Body of pancreas (tissue), 4 donors: ENCODE data around the gene POU2AF1. TPM values are rescaled to one million over a fixed set of nuclear protein-coding genes. Genes with fewer than 3 reads are reported as not detected.

ENCODE experiments used
- ATAC-seq: fragments of 150-250 bp; one replicate; pipeline ENCODE4 v1.9.1; 2016
- DNase-seq, 4 donors: peaks; one replicate each; pipeline ENCODE4 v3.0.0-alpha.2; 2019
- H3K27ac ChIP-seq, 4 donors: fragments of 200-600 bp; sonication (generic); 1 replicate in 3 of 4; 2 replicates in 1 of 4; pipeline versions ENCODE4 v1.5.1 to v1.6.1; 2016 to 2019; ENCODE audit warnings: mild to moderate bottlenecking in 1 of 4, mixed read lengths in 1 of 4, moderate library complexity in 1 of 4
- H3K27me3 ChIP-seq, 2 donors: fragments of 200-600 bp; sonication (generic); one replicate each; pipeline ENCODE4 v1.6.0; 2016; ENCODE audit warnings: mild to moderate bottlenecking in 1 of 2
- H3K36me3 ChIP-seq, 2 donors: fragments of 200-600 bp; sonication (generic); replicated peaks in 1 of 2; 2 replicates each; pipeline ENCODE4 v1.5.1; 2016; ENCODE audit warnings: low read depth in 2 of 2; ENCODE audit not compliant: insufficient read depth in 1 of 2
- H3K4me1 ChIP-seq: fragments of 200-600 bp; sonication (generic); one replicate; pipeline ENCODE4 v1.6.0; 2016
- H3K4me3 ChIP-seq, 2 donors: fragments of 200-600 bp; sonication (generic); 1 replicate in 1 of 2; 2 replicates in 1 of 2; pipeline ENCODE4 v1.5.1; 2016 to 2019
- H3K9me3 ChIP-seq, 3 donors: fragments of 200-600 bp; sonication (generic); 1 replicate in 2 of 3; 2 replicates in 1 of 3; pipeline ENCODE4 v1.5.1; 2016
- POLR2A ChIP-seq, 3 donors: fragments of 450-650 bp; IDR thresholded peaks; one replicate each; pipeline ENCODE4 v1.6.1; 2016; ENCODE audit warnings: antibody characterized with exemption in 3 of 3, mild to moderate bottlenecking in 2 of 3
- WGBS, 2 donors: methylation state at CpG; one replicate each; pipeline ENCODE4 v1.1.5; 2017; 5-methylcytosine and 5-hydroxymethylcytosine counted together
- intact Hi-C: fragments of 100-400 bp; cut with DNase I; formaldehyde crosslinking; loops from one replicate; pipeline ENCODE4 v1.15.1; 2023
- total RNA-seq, 2 donors: library from RNA; depleted of rRNA; stranded (reverse); fragments of >200 nt; gene quantifications; one replicate each; pipeline ENCODE4 v1.1.0, GENCODE V29; 2016
- TF ChIP-seq, protein P1 (sequence below), 7 experiments: fragments of 450-650 bp in 4 of 7; fragments of 200-600 bp in 3 of 7; sonication (generic) in 3 of 7; IDR thresholded peaks; one replicate each; pipeline ENCODE4 v1.5.1; 2016 to 2019; ENCODE audit warnings: antibody characterized with exemption in 7 of 7

POU2AF1 gene
- total RNA-seq, 2 donors from 2014 or later: 8.9 TPM; not detected in 1

- ATAC-seq: peak; percentile 86
- WGBS, 2 donors: 14 to 22% methylated on average over 9 of the region's 9 CpGs
- peak; percentile 63 to 86 (median 79) for DNase-seq
- Histone ChIP-seq H3K4me3 (no peak overlapping the region), H3K27me3 (no peaks in the 10 kb centered on the region), H3K36me3 (no peaks in the 10 kb centered on the region), H3K4me1 (peaks cover 72% of the 10 kb centered on the region), H3K9me3 (no peaks in the 10 kb centered on the region), H3K27ac (peak overlapping the region; percentile 46 to 78 (median 74))
- intact Hi-C loops: no loop called here
- no peak for TF ChIP-seq POLR2A (IDR thresholded peaks at IDR 0.05)
- TF ChIP-seq, protein P1, sequence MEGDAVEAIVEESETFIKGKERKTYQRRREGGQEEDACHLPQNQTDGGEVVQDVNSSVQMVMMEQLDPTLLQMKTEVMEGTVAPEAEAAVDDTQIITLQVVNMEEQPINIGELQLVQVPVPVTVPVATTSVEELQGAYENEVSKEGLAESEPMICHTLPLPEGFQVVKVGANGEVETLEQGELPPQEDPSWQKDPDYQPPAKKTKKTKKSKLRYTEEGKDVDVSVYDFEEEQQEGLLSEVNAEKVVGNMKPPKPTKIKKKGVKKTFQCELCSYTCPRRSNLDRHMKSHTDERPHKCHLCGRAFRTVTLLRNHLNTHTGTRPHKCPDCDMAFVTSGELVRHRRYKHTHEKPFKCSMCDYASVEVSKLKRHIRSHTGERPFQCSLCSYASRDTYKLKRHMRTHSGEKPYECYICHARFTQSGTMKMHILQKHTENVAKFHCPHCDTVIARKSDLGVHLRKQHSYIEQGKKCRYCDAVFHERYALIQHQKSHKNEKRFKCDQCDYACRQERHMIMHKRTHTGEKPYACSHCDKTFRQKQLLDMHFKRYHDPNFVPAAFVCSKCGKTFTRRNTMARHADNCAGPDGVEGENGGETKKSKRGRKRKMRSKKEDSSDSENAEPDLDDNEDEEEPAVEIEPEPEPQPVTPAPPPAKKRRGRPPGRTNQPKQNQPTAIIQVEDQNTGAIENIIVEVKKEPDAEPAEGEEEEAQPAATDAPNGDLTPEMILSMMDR (IDR thresholded peaks at IDR 0.05): no peak
These were observed 44.3 kb downstream of the POU2AF1 start for GRCh38 chr11:111334532-111335502.

- no peaks in the 10 kb centered on the region for H3K27me3 ChIP-seq
- no peaks in the 10 kb centered on the region for H3K36me3 ChIP-seq
- H3K27ac ChIP-seq: peak overlapping the region; percentile 12 to 57 (median 36)
- no peak overlapping the region for H3K4me3 ChIP-seq
- peaks cover 99% of the 10 kb centered on the region for H3K4me1 ChIP-seq
- WGBS, 2 donors: 35 to 37% methylated on average over 4 of the region's 4 CpGs
- DNase-seq (no peak), ATAC-seq (no peak)
- TF ChIP-seq POLR2A (IDR thresholded peaks at IDR 0.05): no peak
- TF ChIP-seq, protein P1 (IDR thresholded peaks at IDR 0.05): no peak
- H3K9me3 ChIP-seq: no peaks in the 10 kb centered on the region
- intact Hi-C loops: no loop called here
These were observed 47.2 kb downstream of the POU2AF1 start for GRCh38 chr11:111331711-111332479.

DNA sequence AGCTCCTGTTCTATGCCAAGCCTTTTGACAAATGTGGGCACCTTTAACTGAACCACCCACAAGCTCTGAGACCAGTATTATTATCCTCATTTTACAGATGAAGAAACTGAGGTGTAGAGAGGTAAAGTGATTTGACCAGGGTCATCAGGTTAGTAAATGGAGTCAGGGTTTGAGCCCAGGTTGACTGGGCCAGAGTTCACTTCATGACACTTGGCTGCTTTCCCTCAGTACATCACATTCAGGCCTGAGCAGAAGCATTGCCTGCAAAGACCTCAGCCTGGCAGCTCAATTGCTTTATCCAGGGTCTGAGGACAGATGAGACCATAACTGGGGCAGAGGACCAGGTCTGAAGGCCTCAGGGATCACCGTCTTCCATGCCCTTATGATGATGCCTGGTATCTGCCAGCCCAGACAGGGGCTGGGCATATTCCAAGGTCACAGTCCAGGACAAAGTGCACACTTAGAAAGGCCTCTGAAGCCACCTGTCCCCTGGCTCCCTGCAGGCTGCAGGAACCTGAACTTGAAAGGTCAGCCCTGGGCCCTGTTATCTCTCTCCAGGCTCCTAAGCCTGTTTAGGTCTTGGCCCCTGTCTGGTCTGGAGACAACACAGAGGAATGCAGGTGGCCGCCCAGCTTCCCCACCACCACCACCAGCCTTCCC lies 48.7 kb downstream of the POU2AF1 start:
- Histone ChIP-seq H3K9me3 (no peaks in the 10 kb centered on the region), H3K27me3 (no peaks in the 10 kb centered on the region), H3K4me1 (peaks cover 90% of the 10 kb centered on the region), H3K27ac (peak overlapping the region in 3 of 4 donors; percentile 11 to 79 (median 25)), H3K36me3 (no peaks in the 10 kb centered on the region), H3K4me3 (no peak overlapping the region)
- ATAC-seq: no peak
- WGBS, 2 donors: 50 to 65% methylated on average over 2 of the region's 2 CpGs
- TF ChIP-seq, protein P1 (IDR thresholded peaks at IDR 0.05): no peak
- TF ChIP-seq POLR2A (IDR thresholded peaks at IDR 0.05): no peak
- no peak for DNase-seq
- intact Hi-C loops: no loop called here

GRCh38 chr11:111329306-111330204 lies 49.5 kb downstream of the POU2AF1 start:
- no peak for TF ChIP-seq POLR2A (IDR thresholded peaks at IDR 0.05)
- TF ChIP-seq, protein P1 (IDR thresholded peaks at IDR 0.05): no peak
- Histone ChIP-seq H3K4me3 (no peak overlapping the region), H3K27ac (peak overlapping the region in 3 of 4 donors; percentile 11 to 79 (median 25)), H3K4me1 (peaks cover 82% of the 10 kb centered on the region), H3K9me3 (no peaks in the 10 kb centered on the region), H3K27me3 (no peaks in the 10 kb centered on the region), H3K36me3 (no peaks in the 10 kb centered on the region)
- DNase-seq: peak; percentile 56 to 76 (median 68)
- intact Hi-C loops: no loop called here
- WGBS, 2 donors: 47 to 50% methylated on average over 7 of the region's 7 CpGs
- no peak for ATAC-seq
